H1 (cell line): ENCODE data around the gene SLC24A3.

ENCODE experiments used
- ASH2L ChIP-seq: fragments of 200-600, 300-600 bp; sonication (generic); IDR thresholded peaks from one replicate; pipeline ENCODE4 v1.7.1; 2017; ENCODE audit warnings: low read length
- CEBPB ChIP-seq: IDR thresholded peaks from 2 replicates; pipeline ENCODE4 v1.6.1; 2012; ENCODE audit warnings: low read depth, low read length
- CHD2 ChIP-seq: IDR thresholded peaks from 2 replicates; pipeline ENCODE4 v1.6.1; 2012; ENCODE audit warnings: low read length, improper control_type of control experiment
- CREB1 ChIP-seq: IDR thresholded peaks from 2 replicates; pipeline ENCODE4 v1.6.1; 2012; ENCODE audit warnings: inconsistent platforms
- CTCF ChIP-seq, 3 experiments: IDR thresholded peaks; 1 replicate in 2 of 3; 2 replicates in 1 of 3; pipeline versions ENCODE4 v1.5.1 to v1.6.1; 2011; ENCODE audit warnings: low read length in 3 of 3, mild to moderate bottlenecking in 3 of 3, inconsistent platforms in 2 of 3, low read depth in 1 of 3, moderate library complexity in 1 of 3; ENCODE audit not compliant: insufficient read depth in 1 of 3; ENCODE audit errors: control extremely low read depth in 1 of 3
- EZH2 ChIP-seq: fragments of 200-600 bp; sonication (generic); IDR thresholded peaks from 2 replicates; pipeline ENCODE4 v1.7.1; 2012; ENCODE audit warnings: low read depth, mild to moderate bottlenecking, moderate library complexity, low read length, inconsistent platforms; ENCODE audit not compliant: severe bottlenecking
- GABPA ChIP-seq: IDR thresholded peaks from 2 replicates; pipeline ENCODE4 v1.6.1; 2011; ENCODE audit warnings: mild to moderate bottlenecking, low read length, moderate library complexity, borderline replicate concordance; ENCODE audit not compliant: insufficient read depth
- GTF2F1 ChIP-seq: IDR thresholded peaks from 2 replicates; pipeline ENCODE4 v1.6.1; 2012; ENCODE audit warnings: low read depth, low read length, improper control_type of control experiment, borderline replicate concordance
- HDAC2 ChIP-seq, 2 experiments: fragments of 300-600 bp in 1 of 2; sonication (generic) in 1 of 2; IDR thresholded peaks; 2 replicates each; pipeline ENCODE4 v1.6.1; 2011 to 2012; ENCODE audit warnings: low read depth in 2 of 2, low read length in 2 of 2, mild to moderate bottlenecking in 2 of 2, moderate library complexity in 2 of 2, borderline replicate concordance in 1 of 2, inconsistent platforms in 1 of 2
- RFX5 ChIP-seq: IDR thresholded peaks from 2 replicates; pipeline ENCODE4 v1.6.1; 2011; ENCODE audit warnings: low read depth, low read length, improper control_type of control experiment, borderline replicate concordance
- SAP30 ChIP-seq: fragments of 300-600 bp; sonication (generic); IDR thresholded peaks from 2 replicates; pipeline ENCODE4 v1.7.1; 2012; ENCODE audit warnings: low read length, moderate library complexity, mild to moderate bottlenecking, inconsistent platforms; ENCODE audit not compliant: insufficient read depth, insufficient replicate concordance
- YY1 ChIP-seq: IDR thresholded peaks from 2 replicates; pipeline ENCODE4 v1.6.1; 2011; ENCODE audit warnings: low read depth, mild to moderate bottlenecking, low read length

- no peak for TF ChIP-seq HDAC2 (IDR thresholded peaks at IDR 0.05; ENCODE audit: borderline replicate concordance in 1 of 2, low read depth in 2 of 2, low read length in 2 of 2)
- TF ChIP-seq GTF2F1: no peak
- TF ChIP-seq CHD2: no peak
- TF ChIP-seq CEBPB: no peak
- no peak for TF ChIP-seq GABPA
- no peak for TF ChIP-seq RFX5
- no peak for TF ChIP-seq YY1
- TF ChIP-seq CTCF (IDR thresholded peaks at IDR 0.05; ENCODE audit: control extremely low read depth in 1 of 3, insufficient read depth in 1 of 3, low read depth in 1 of 3, low read length in 3 of 3): no peak
- no peak for TF ChIP-seq CREB1
- no peak for TF ChIP-seq ASH2L
- no peak for TF ChIP-seq SAP30
- TF ChIP-seq EZH2: no peak
Measured at GRCh38 chr20:19429538-19429937, 217.1 kb downstream of the SLC24A3 start.
